Stimulated activated memory B cell treated with anti-CD40 and anti-IgM and Interleukin-4, amounts not matched to agents 10 μg/mL and 1 μg/mL and 100 μg/mL, for 72 hours (primary cell): ENCODE measurements around the gene PLPP3.

ENCODE experiments used
- ATAC-seq: fragments of 150-1000 bp; cut with Tn5 transposase; 2 replicates; pipeline ENCODE4 v1.10.0; 2021
- H3K27ac Mint-ChIP-seq: one replicate; pipeline ENCODE4 v1.8.0; 2022; ENCODE audit warnings: mild to moderate bottlenecking, mixed read lengths
- H3K27me3 Mint-ChIP-seq: one replicate; pipeline ENCODE4 v1.8.0; 2022; ENCODE audit warnings: mixed read lengths
- H3K36me3 Mint-ChIP-seq: one replicate; pipeline ENCODE4 v1.8.0; 2022; ENCODE audit warnings: mixed read lengths
- H3K4me1 Mint-ChIP-seq: one replicate; pipeline ENCODE4 v1.8.0; 2022; ENCODE audit warnings: mixed read lengths
- H3K4me3 Mint-ChIP-seq: one replicate; pipeline ENCODE4 v1.8.0; 2022; ENCODE audit warnings: mild to moderate bottlenecking, moderate library complexity, mixed read lengths
- H3K9me3 Mint-ChIP-seq: one replicate; pipeline ENCODE4 v1.8.0; 2022; ENCODE audit warnings: mixed read lengths

The PLPP3 gene

GRCh38 chr1:56490619-56491018, 88.7 kb downstream of the PLPP3 start:
- Mint-ChIP-seq H3K4me1 (no peaks in the 10 kb centered on the region), H3K9me3 (no peaks in the 10 kb centered on the region), H3K27ac (no peak overlapping the region), H3K27me3 (no peaks in the 10 kb centered on the region), H3K4me3 (no peak overlapping the region), H3K36me3 (peaks cover 7% of the 10 kb centered on the region)
- no peak for ATAC-seq

- H3K4me3 Mint-ChIP-seq: no peak overlapping the region
- no peaks in the 10 kb centered on the region for H3K27me3 Mint-ChIP-seq
- H3K27ac Mint-ChIP-seq: no peak overlapping the region
- H3K36me3 Mint-ChIP-seq: peaks cover 6% of the 10 kb centered on the region
- no peaks in the 10 kb centered on the region for H3K9me3 Mint-ChIP-seq
- ATAC-seq: no peak
- no peaks in the 10 kb centered on the region for H3K4me1 Mint-ChIP-seq
Measured at GRCh38 chr1:56489695-56490094, 89.7 kb downstream of the PLPP3 start.

- H3K4me3 Mint-ChIP-seq: no peak overlapping the region
- no peak overlapping the region for H3K27ac Mint-ChIP-seq
- no peak for ATAC-seq
- peaks cover 4% of the 10 kb centered on the region for H3K36me3 Mint-ChIP-seq
- no peaks in the 10 kb centered on the region for H3K9me3 Mint-ChIP-seq
- H3K4me1 Mint-ChIP-seq: no peaks in the 10 kb centered on the region
- no peaks in the 10 kb centered on the region for H3K27me3 Mint-ChIP-seq
Measured at GRCh38 chr1:56484695-56485094, 94.7 kb downstream of the PLPP3 start.

GRCh38 chr1:56483104-56483503, 96.3 kb downstream of the PLPP3 start:
- no peak overlapping the region for H3K27ac Mint-ChIP-seq
- H3K27me3 Mint-ChIP-seq: peaks cover 14% of the 10 kb centered on the region
- no peaks in the 10 kb centered on the region for H3K9me3 Mint-ChIP-seq
- H3K4me3 Mint-ChIP-seq: no peak overlapping the region
- H3K4me1 Mint-ChIP-seq: no peaks in the 10 kb centered on the region
- ATAC-seq: no peak
- no peaks in the 10 kb centered on the region for H3K36me3 Mint-ChIP-seq

- Mint-ChIP-seq H3K4me1 (peaks cover 2% of the 10 kb centered on the region), H3K36me3 (no peaks in the 10 kb centered on the region), H3K4me3 (no peak overlapping the region), H3K27me3 (peaks cover 15% of the 10 kb centered on the region), H3K27ac (no peak overlapping the region), H3K9me3 (no peaks in the 10 kb centered on the region)
- ATAC-seq: no peak
Measured at GRCh38 chr1:56482486-56482885, 96.9 kb downstream of the PLPP3 start.

GRCh38 chr1:56481140-56481694, 98.1 kb downstream of the PLPP3 start:
- Mint-ChIP-seq H3K36me3 (no peaks in the 10 kb centered on the region), H3K4me1 (peaks cover 12% of the 10 kb centered on the region), H3K9me3 (no peaks in the 10 kb centered on the region), H3K27me3 (peaks cover 27% of the 10 kb centered on the region), H3K4me3 (no peak overlapping the region), H3K27ac (no peak overlapping the region)
- no peak for ATAC-seq

GRCh38 chr1:56478734-56479133, 100.6 kb downstream of the PLPP3 start:
- peaks cover 15% of the 10 kb centered on the region for H3K4me1 Mint-ChIP-seq
- H3K27me3 Mint-ChIP-seq: peaks cover 27% of the 10 kb centered on the region
- peak overlapping the region; percentile 7 for H3K4me3 Mint-ChIP-seq
- H3K9me3 Mint-ChIP-seq: no peaks in the 10 kb centered on the region
- H3K36me3 Mint-ChIP-seq: no peaks in the 10 kb centered on the region
- ATAC-seq: no peak
- no peak overlapping the region for H3K27ac Mint-ChIP-seq

- ATAC-seq: peak; percentile 44
- H3K36me3 Mint-ChIP-seq: no peaks in the 10 kb centered on the region
- H3K9me3 Mint-ChIP-seq: no peaks in the 10 kb centered on the region
- peaks cover 27% of the 10 kb centered on the region for H3K27me3 Mint-ChIP-seq
- peak overlapping the region; percentile 72 for H3K4me3 Mint-ChIP-seq
- H3K27ac Mint-ChIP-seq: no peak overlapping the region
- H3K4me1 Mint-ChIP-seq: peaks cover 28% of the 10 kb centered on the region
Measured at GRCh38 chr1:56477164-56478111, 101.9 kb downstream of the PLPP3 start.

- Mint-ChIP-seq H3K4me1 (peaks cover 65% of the 10 kb centered on the region), H3K36me3 (no peaks in the 10 kb centered on the region), H3K9me3 (no peaks in the 10 kb centered on the region), H3K27me3 (peaks cover 19% of the 10 kb centered on the region), H3K4me3 (no peak overlapping the region), H3K27ac (no peak overlapping the region)
- no peak for ATAC-seq
Measured at GRCh38 chr1:56473582-56474270, 105.6 kb downstream of the PLPP3 start.

- Mint-ChIP-seq H3K9me3 (no peaks in the 10 kb centered on the region), H3K4me1 (peaks cover 66% of the 10 kb centered on the region), H3K27ac (no peak overlapping the region), H3K36me3 (no peaks in the 10 kb centered on the region), H3K4me3 (no peak overlapping the region), H3K27me3 (peaks cover 12% of the 10 kb centered on the region)
- ATAC-seq: peak; percentile 94
Measured at GRCh38 chr1:56472860-56473259, 106.5 kb downstream of the PLPP3 start.

- Mint-ChIP-seq H3K9me3 (no peaks in the 10 kb centered on the region), H3K4me3 (no peak overlapping the region), H3K27ac (no peak overlapping the region), H3K4me1 (peaks cover 55% of the 10 kb centered on the region), H3K27me3 (no peaks in the 10 kb centered on the region), H3K36me3 (no peaks in the 10 kb centered on the region)
- peak; percentile 76 for ATAC-seq
Measured at GRCh38 chr1:56469640-56470371, 109.6 kb downstream of the PLPP3 start.

GRCh38 chr1:56468518-56468917, 110.8 kb downstream of the PLPP3 start:
- no peak overlapping the region for H3K27ac Mint-ChIP-seq
- ATAC-seq: no peak
- no peaks in the 10 kb centered on the region for H3K9me3 Mint-ChIP-seq
- H3K4me3 Mint-ChIP-seq: no peak overlapping the region
- no peaks in the 10 kb centered on the region for H3K36me3 Mint-ChIP-seq
- H3K27me3 Mint-ChIP-seq: no peaks in the 10 kb centered on the region
- peaks cover 49% of the 10 kb centered on the region for H3K4me1 Mint-ChIP-seq

- ATAC-seq: no peak
- Mint-ChIP-seq H3K27ac (no peak overlapping the region), H3K36me3 (no peaks in the 10 kb centered on the region), H3K9me3 (no peaks in the 10 kb centered on the region), H3K4me3 (no peak overlapping the region), H3K4me1 (peaks cover 39% of the 10 kb centered on the region), H3K27me3 (no peaks in the 10 kb centered on the region)
Measured at GRCh38 chr1:56466538-56466937, 112.8 kb downstream of the PLPP3 start.

- Mint-ChIP-seq H3K36me3 (no peaks in the 10 kb centered on the region), H3K27ac (no peak overlapping the region), H3K4me1 (peaks cover 17% of the 10 kb centered on the region), H3K9me3 (no peaks in the 10 kb centered on the region), H3K4me3 (no peak overlapping the region), H3K27me3 (no peaks in the 10 kb centered on the region)
- no peak for ATAC-seq
Measured at GRCh38 chr1:56464294-56464693, 115.1 kb downstream of the PLPP3 start.

GRCh38 chr1:56463376-56463775, 116.0 kb downstream of the PLPP3 start:
- H3K36me3 Mint-ChIP-seq: no peaks in the 10 kb centered on the region
- H3K4me1 Mint-ChIP-seq: peaks cover 10% of the 10 kb centered on the region
- no peak overlapping the region for H3K4me3 Mint-ChIP-seq
- no peak overlapping the region for H3K27ac Mint-ChIP-seq
- no peaks in the 10 kb centered on the region for H3K27me3 Mint-ChIP-seq
- no peaks in the 10 kb centered on the region for H3K9me3 Mint-ChIP-seq
- ATAC-seq: no peak
